Stimulated activated memory B cell treated with anti-CD40 and anti-IgM and Interleukin-4, amounts not matched to agents 10 μg/mL and 1 μg/mL and 100 μg/mL, for 72 hours (primary cell): Measurements from ENCODE around the gene ALG8.

ENCODE experiments used
- ATAC-seq: fragments of 150-1000 bp; cut with Tn5 transposase; 2 replicates; pipeline ENCODE4 v1.10.0; 2021
- H3K27ac Mint-ChIP-seq: one replicate; pipeline ENCODE4 v1.8.0; 2022; ENCODE audit warnings: mild to moderate bottlenecking, mixed read lengths
- H3K27me3 Mint-ChIP-seq: one replicate; pipeline ENCODE4 v1.8.0; 2022; ENCODE audit warnings: mixed read lengths
- H3K36me3 Mint-ChIP-seq: one replicate; pipeline ENCODE4 v1.8.0; 2022; ENCODE audit warnings: mixed read lengths
- H3K4me1 Mint-ChIP-seq: one replicate; pipeline ENCODE4 v1.8.0; 2022; ENCODE audit warnings: mixed read lengths
- H3K4me3 Mint-ChIP-seq: one replicate; pipeline ENCODE4 v1.8.0; 2022; ENCODE audit warnings: mild to moderate bottlenecking, moderate library complexity, mixed read lengths
- H3K9me3 Mint-ChIP-seq: one replicate; pipeline ENCODE4 v1.8.0; 2022; ENCODE audit warnings: mixed read lengths

Gene ALG8

DNA sequence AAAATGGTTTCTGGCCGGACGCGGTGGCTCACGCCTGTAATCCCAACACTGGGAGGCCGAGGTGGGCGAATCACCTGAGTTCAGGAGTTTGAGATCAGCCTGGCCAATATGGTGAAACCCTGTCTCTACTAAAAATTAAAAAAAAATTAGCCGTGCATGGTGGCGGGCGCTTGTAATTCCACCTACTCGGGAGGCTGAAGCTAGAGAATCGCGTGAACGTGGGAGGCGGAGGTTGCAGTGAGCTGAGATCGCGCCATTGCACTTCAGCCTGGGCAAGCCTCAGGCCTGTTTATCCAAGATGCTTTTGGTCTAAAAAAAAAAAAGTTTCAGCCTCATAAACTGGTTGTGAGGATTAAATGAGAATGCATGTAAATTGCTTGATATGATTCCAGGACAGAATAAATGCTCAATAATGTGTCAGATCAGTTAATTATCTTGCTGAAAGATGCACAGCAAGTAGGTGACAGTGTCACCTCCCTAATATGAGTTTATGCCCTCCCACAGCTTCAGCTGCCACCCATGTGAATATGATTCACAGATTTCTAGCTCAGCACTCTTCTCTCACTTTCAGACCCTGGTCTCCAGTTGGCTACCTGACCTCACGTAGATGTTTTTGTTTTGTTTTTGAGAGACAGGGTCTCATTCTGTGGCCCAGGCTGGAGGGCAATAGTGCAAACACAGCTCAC is 1.1 kb upstream of the ALG8 start:
- peaks cover 5% of the 10 kb centered on the region for H3K9me3 Mint-ChIP-seq
- H3K27me3 Mint-ChIP-seq = no peaks in the 10 kb centered on the region
- H3K4me1 Mint-ChIP-seq = peaks cover 42% of the 10 kb centered on the region
- H3K4me3 Mint-ChIP-seq = peak overlapping the region; percentile 43
- H3K27ac Mint-ChIP-seq = no peak overlapping the region
- ATAC-seq = no peak
- H3K36me3 Mint-ChIP-seq = peaks cover 16% of the 10 kb centered on the region

DNA sequence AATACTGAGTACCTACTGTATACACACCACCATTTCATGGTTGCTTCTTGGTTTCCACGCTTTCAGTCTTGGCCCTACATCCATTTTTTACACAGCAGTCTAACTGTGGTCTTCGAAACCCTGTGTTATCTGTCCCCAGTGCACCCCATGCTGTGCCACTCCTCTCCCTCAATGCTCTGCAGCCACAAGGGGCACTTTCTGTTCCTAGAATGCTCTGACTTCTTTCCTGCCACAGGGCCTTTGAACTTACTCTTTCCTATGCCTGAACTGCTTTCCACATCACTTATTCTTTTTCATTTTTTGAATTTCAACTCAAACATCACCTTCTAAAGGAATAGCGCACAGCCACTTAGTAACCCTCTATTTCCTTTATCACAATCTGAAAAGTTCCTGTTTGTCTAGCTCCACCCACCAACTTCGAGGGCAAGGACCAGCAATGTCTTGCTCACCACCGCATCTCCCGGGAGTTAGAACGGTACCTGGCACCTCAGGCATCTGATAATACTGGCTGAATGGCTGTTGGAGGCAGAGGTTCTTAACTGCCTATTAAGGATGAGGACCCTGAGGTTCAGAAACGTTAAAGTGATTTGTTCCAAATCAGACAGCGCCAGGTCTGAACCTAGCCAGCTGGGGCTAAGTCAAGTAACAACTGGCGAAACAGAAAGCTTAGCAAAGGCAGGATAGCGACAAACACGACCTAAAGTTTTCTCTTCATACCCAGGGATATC is 568 bp downstream of the ALG8 start:
- ATAC-seq = peak; percentile 42
- Mint-ChIP-seq H3K4me1 (peaks cover 44% of the 10 kb centered on the region), H3K36me3 (peaks cover 26% of the 10 kb centered on the region), H3K9me3 (peaks cover 2% of the 10 kb centered on the region), H3K27me3 (no peaks in the 10 kb centered on the region), H3K4me3 (peak overlapping the region; percentile 88), H3K27ac (peak overlapping the region; percentile 90)

DNA sequence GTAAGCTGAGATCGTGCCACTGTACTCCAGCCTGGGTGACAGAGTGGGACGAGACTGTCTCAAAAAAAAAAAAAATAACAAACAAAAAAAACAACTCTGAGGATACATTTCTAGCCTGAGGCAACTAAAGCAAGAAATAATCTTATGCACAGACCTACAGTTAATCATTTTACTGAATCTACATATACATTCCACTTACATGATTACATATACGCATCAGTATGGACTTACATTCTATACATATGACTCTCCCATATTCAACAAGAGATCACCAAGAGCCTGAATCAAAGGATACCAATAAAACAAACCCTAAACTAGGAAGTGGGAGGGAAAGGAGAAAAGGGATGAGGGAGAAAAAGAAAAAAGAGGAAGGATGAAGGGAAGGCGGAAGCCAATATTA is 1.1 kb downstream of the ALG8 start:
- no peaks in the 10 kb centered on the region for H3K9me3 Mint-ChIP-seq
- H3K4me3 Mint-ChIP-seq = peak overlapping the region; percentile 88
- H3K4me1 Mint-ChIP-seq = peaks cover 39% of the 10 kb centered on the region
- H3K36me3 Mint-ChIP-seq = peaks cover 26% of the 10 kb centered on the region
- H3K27me3 Mint-ChIP-seq = no peaks in the 10 kb centered on the region
- peak overlapping the region; percentile 90 for H3K27ac Mint-ChIP-seq
- no peak for ATAC-seq

DNA sequence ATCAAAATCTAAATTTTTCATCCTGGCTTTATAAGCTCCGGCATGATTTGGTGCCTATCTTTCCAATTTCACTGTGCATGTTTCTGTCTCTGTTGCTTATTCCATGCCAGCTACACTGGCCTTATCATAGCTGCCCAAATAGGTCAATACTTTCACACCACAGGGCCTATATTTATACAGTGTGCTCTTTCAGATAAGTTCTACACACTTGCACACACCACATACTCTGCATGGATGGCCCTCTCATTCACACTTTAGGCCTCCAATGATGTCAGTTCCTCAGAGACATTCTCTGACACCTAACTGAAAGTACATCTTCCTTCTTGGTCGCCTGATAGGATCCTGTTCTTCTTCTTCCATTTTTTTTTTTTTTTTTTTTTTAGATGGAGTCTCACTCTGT is 7.0 kb downstream of the ALG8 start:
- Mint-ChIP-seq H3K27ac (no peak overlapping the region), H3K27me3 (no peaks in the 10 kb centered on the region), H3K36me3 (peaks cover 30% of the 10 kb centered on the region), H3K4me1 (peaks cover 25% of the 10 kb centered on the region), H3K9me3 (no peaks in the 10 kb centered on the region), H3K4me3 (no peak overlapping the region)
- ATAC-seq = no peak

DNA sequence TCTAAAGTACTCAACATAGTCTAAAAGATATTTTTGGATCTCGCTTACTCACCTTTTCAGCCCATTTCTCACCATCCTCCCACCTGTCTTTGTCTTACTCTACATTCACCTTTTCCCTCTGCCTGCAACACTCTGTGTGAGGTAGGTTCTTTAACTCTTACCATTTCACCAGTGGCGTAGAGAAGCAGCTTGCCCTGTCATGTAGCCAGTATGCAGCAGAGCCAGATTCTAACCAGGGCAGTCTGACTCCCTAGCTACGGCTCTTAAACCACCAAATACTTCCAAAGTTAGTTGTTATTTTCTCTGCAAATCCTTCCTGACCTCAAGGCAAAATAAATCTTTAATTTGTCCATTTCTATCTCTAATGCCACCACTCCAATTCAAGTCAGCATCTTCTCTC is 7.5 kb downstream of the ALG8 start:
- H3K9me3 Mint-ChIP-seq = no peaks in the 10 kb centered on the region
- H3K27ac Mint-ChIP-seq = no peak overlapping the region
- no peak overlapping the region for H3K4me3 Mint-ChIP-seq

DNA sequence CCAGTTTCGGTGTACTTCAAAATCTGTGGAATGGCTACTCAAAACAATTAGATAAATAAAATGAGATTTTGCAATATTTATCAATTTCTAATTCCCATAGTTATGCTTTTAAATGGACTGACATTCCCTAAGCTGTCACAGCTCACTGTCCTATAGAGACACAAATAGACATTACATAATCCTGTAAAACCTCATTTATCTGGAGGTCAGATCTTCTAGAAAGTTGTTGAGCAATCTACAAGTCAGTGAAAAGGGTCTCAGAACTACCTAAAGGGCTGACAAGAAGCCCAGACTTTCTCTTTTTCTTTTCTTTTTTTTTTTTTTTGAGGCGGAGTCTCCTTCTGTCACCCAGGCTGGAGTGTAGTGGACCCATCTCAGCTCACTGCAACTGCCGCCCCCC is 12.0 kb downstream of the ALG8 start:
- no peaks in the 10 kb centered on the region for H3K27me3 Mint-ChIP-seq
- no peaks in the 10 kb centered on the region for H3K9me3 Mint-ChIP-seq
- H3K4me1 Mint-ChIP-seq = peaks cover 7% of the 10 kb centered on the region
- peaks cover 13% of the 10 kb centered on the region for H3K36me3 Mint-ChIP-seq
- no peak overlapping the region for H3K4me3 Mint-ChIP-seq
- H3K27ac Mint-ChIP-seq = no peak overlapping the region
- no peak for ATAC-seq

More for the DNA sequence above, 7.5 kb downstream of the ALG8 start:
- H3K27me3 Mint-ChIP-seq = no peaks in the 10 kb centered on the region
- peaks cover 21% of the 10 kb centered on the region for H3K4me1 Mint-ChIP-seq
- ATAC-seq = no peak
- peaks cover 25% of the 10 kb centered on the region for H3K36me3 Mint-ChIP-seq

DNA sequence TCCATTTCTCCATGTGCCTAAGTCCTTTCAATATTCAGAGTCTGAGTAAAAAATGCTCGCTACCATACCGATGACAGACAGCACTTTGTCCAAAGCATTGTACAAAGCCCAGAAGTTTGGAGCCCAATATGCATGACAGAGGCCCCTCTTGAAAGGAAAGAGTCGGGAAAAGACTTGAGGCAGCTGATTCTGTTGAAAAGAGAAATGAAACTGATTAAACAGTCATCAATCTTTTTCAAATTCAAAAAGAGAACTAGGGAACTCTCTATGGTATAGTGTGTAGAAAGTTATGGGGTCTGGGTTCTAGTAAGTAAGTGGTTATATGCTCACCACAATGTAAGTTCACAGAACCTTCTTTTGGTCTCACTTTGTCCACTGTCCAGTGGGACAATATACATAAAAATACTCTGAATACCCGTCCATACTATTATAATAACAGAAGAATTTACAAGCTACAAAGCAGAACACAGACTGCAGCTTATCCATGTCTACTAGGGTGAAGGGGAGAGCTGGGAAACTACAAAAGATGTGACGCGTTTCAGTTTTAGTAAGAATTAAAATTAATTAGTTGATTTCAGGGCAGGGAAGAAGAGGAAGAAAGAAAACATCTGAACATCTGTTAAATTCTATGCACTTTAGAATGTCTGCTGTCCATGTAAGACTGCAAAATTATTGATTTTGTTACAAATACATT is 26.7 kb downstream of the ALG8 start:
- peak; percentile 87 for ATAC-seq
- Mint-ChIP-seq H3K27me3 (no peaks in the 10 kb centered on the region), H3K36me3 (peaks cover 53% of the 10 kb centered on the region), H3K27ac (peak overlapping the region; percentile 85), H3K4me1 (peaks cover 19% of the 10 kb centered on the region), H3K4me3 (peak overlapping the region; percentile 62), H3K9me3 (no peaks in the 10 kb centered on the region)

DNA sequence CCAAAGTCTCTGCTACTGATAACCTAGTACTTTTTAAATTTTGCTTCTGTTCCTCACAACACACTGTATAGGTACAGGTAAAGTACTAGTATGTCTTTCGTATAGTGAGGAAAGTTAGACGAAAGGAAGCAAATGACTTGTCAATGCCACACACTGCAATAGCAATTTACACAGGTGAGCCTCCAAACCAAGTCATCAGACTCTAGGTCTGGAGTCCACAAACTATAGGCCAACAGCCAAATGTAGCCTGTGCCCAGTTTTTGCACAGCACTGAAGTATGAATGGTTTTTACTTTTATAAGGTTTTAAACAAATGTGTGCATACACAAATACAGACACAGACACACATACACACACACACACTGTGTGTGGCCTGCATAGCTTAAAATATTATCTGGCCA is 28.1 kb downstream of the ALG8 start:
- Mint-ChIP-seq H3K4me1 (peaks cover 19% of the 10 kb centered on the region), H3K27ac (no peak overlapping the region), H3K27me3 (no peaks in the 10 kb centered on the region), H3K36me3 (peaks cover 47% of the 10 kb centered on the region), H3K4me3 (no peak overlapping the region), H3K9me3 (no peaks in the 10 kb centered on the region)
- no peak for ATAC-seq

DNA sequence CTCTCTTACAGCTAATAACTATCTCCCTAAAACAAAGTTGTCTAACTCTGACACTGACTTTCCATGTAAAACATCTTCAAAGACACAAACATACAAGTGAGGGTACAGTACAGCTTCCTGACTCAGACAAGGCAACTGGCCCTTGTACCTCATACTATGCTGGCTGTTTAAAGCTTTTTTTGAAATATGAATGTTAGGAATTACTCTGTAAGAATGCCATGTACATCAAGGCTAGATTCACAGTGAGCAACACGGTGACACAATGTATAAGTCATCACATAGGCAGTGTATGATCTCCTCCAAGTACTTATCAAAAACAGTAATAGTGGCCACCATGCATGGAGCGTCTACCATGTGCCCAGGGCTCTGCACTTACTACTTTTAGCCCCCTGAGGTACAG is 28.6 kb downstream of the ALG8 start:
- no peak for ATAC-seq
- Mint-ChIP-seq H3K9me3 (no peaks in the 10 kb centered on the region), H3K27me3 (no peaks in the 10 kb centered on the region), H3K4me3 (no peak overlapping the region), H3K27ac (no peak overlapping the region), H3K4me1 (peaks cover 19% of the 10 kb centered on the region), H3K36me3 (peaks cover 51% of the 10 kb centered on the region)

DNA sequence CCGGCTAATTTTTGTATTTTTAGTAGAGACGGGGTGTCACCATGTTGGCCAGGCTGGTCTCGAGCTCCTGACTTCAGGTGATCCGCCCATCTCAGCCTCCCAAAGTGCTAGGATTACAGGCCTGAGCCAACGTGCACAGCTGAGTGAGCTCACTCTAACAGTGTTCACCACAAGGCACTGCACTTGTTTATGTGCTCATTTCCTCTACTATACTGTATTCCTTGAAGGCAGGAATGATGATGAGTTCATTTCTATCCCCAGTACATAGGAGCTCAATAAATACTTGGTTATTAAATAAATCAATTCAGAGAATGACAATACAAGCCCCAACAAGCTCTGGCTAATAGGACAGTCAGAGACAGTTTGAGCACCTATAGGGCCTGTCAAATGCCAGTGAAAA is 29.1 kb downstream of the ALG8 start:
- Mint-ChIP-seq H3K4me1 (peaks cover 19% of the 10 kb centered on the region), H3K27me3 (no peaks in the 10 kb centered on the region), H3K9me3 (no peaks in the 10 kb centered on the region), H3K27ac (no peak overlapping the region), H3K4me3 (no peak overlapping the region), H3K36me3 (peaks cover 52% of the 10 kb centered on the region)
- no peak for ATAC-seq

DNA sequence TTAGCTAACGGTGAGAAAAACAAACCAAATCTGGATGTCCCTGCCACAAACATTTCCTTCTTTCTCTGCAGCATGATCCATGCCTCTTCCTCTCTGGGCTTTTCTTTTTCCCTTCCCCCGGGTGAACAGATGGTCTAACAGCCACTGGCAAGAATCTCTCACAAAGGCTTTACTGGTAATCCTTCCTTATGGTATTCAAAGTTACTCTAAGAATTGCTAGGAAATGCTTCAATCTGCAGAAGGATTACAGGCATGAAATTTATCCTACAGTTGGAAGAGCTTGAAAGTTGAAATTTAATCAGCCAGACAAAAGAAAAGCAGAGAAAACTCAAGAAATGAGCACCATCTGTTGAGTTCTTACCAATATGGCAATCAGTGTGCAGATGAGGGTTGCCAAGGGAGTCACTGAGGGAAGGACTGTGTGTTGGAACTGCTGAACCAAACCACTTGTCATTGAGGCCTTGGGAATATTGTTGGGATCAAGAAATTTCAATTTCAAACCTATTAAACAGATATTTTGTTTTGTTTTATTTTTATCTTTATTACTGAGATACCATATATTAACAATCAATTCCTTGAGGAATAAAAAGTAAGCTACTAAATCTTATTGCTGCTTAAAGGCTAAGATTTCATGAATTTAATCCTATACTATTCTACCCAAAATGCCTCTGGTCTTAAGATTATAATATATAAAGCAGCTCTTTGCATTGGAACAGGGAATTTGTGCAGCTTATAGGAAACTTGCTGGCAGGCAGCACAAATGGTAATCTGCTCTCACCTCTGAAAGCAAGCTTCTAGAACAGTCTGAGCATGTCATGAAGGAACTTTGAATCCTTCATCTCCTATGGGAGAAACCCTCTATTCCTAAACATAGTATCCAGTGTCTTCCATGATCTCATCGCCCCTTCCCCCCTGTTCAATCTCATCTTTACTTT is 30.1 kb downstream of the ALG8 start:
- Mint-ChIP-seq H3K4me1 (peaks cover 19% of the 10 kb centered on the region), H3K4me3 (no peak overlapping the region), H3K36me3 (peaks cover 51% of the 10 kb centered on the region), H3K27ac (no peak overlapping the region), H3K9me3 (no peaks in the 10 kb centered on the region), H3K27me3 (no peaks in the 10 kb centered on the region)
- ATAC-seq = no peak

DNA sequence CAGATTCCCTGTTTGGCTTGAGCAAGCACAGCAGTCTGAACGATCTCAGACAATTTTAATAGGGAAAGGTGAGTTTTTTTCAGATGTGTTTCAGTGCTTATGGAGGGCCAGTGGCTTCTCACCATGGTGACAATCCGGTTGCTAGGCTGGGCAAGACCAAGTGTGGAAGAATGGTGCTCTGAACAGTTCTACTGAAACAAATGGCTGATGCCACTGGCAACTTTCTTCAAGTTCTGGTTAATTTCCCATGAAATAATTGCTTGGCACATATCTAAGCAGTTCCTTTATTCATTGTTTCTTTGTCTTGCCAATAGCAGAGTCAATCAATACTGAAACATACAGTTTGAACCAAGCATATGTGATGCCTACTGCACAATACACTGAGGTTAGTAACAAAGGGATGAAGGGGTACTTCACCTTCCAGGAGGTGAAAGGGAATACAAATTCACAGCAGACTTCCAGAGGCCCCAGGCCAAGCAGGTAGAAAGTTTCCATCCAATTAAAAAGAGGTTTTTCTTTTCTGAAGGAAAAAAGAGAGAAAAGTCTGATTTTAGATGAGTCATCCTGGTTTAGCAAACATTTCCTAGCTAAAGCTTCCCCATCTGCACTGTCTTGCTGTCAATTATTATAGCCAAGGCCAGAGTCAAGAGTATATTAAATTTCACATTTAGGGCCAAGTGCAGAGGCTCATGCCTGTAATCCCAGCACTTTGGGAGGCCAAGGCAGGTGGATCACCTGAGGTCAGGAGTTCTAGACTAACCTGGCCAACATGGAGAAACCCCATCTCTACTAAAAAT is 38.6 kb downstream of the ALG8 start:
- H3K36me3 Mint-ChIP-seq = peaks cover 34% of the 10 kb centered on the region
- H3K27ac Mint-ChIP-seq = no peak overlapping the region
- ATAC-seq = no peak
- no peaks in the 10 kb centered on the region for H3K4me1 Mint-ChIP-seq
- H3K27me3 Mint-ChIP-seq = no peaks in the 10 kb centered on the region
- no peaks in the 10 kb centered on the region for H3K9me3 Mint-ChIP-seq
- no peak overlapping the region for H3K4me3 Mint-ChIP-seq

DNA sequence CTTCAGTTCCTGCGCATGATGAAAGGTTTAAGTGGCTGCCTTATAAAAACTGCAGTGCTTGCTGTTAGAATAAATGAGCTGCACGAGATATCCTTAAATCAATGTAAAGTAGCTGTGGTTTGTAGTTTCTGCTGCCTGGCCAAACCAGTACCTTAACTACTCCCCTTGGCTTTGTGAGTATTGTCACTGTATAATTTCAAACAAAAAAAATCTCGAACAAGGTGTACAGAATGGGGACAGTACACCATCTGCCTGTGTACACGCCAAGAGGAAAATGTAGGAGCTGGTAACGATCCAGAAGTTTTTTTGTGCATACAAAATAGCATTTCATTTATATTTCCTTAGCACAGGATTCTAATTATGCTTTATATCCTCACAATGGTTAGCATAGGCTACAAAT is 39.2 kb downstream of the ALG8 start:
- Mint-ChIP-seq H3K27ac (no peak overlapping the region), H3K4me3 (no peak overlapping the region), H3K9me3 (no peaks in the 10 kb centered on the region), H3K4me1 (no peaks in the 10 kb centered on the region), H3K36me3 (peaks cover 37% of the 10 kb centered on the region), H3K27me3 (no peaks in the 10 kb centered on the region)
- no peak for ATAC-seq

DNA sequence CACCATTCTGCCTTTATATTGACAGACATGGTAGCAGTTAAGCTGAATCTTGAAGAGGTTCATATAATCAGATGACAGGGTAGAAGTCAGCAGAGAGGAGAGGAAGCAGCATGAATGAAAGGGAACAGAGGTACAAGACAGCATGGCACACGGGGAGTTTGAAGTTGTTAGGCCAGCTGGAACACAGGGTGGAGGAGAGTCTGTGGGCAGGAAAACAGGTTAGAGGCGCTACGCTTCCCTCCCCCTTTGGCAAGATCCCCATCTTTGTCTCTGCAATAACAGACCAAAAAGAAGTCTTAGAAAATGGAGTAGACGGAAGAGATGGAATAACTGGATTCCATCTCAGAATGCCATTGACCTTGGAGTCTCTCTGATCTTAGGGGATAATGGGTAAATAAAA is 39.8 kb downstream of the ALG8 start:
- ATAC-seq = no peak
- Mint-ChIP-seq H3K4me3 (no peak overlapping the region), H3K27me3 (no peaks in the 10 kb centered on the region), H3K36me3 (peaks cover 37% of the 10 kb centered on the region), H3K4me1 (no peaks in the 10 kb centered on the region), H3K27ac (no peak overlapping the region), H3K9me3 (no peaks in the 10 kb centered on the region)
